Caco-2 (cell line): Measurements from ENCODE around the gene DENND4B. TPM values are rescaled to one million over a fixed set of nuclear protein-coding genes. Genes with fewer than 3 reads are reported as not detected.
"Not testable (repeated sequence)": the region's sequence is repeated elsewhere in the genome, so short reads cannot be mapped to it uniquely, and the experiment has no call there.

Experiments used
- BruUV-seq: library from RNA; stranded (reverse); fragments of 400-500 nt; replicated peaks from 2 replicates; lab custom pipeline; 2021; lab: Mats Ljungman, UMichigan
- CTCF ChIA-PET: fragments of 300-600 bp; sonication (Branson Sonifier 250); formaldehyde crosslinking; loops from one replicate; lab custom pipeline; 2022; ENCODE audit warnings: antibody characterized with exemption; lab: Charles Lee
- POLR2A ChIA-PET: fragments of 300-600 bp; sonication (Branson Sonifier 250); formaldehyde crosslinking; loops from one replicate; lab custom pipeline; 2022; ENCODE audit warnings: antibody characterized with exemption; lab: Charles Lee
- DNase-seq, 2 experiments: peaks; one replicate each; pipeline versions ENCODE4 v3.0.0 to v3.0.0-alpha.2; 2020 to 2022
- H3K27me3 ChIP-seq: replicated peaks from 2 replicates; pipeline ENCODE4 v1.6.0; 2011; ENCODE audit warnings: low read length; ENCODE audit not compliant: control insufficient read depth, insufficient read depth
- H3K36me3 ChIP-seq: 2 replicates; pipeline ENCODE4 v1.5.1; 2011; ENCODE audit warnings: low read length; ENCODE audit not compliant: control insufficient read depth, insufficient read depth
- H3K4me1 ChIP-seq: fragments of 250-450 bp; sonication (Bioruptor Pico); 2 replicates; pipeline ENCODE4 v1.5.1; 2020; ENCODE audit warnings: mild to moderate bottlenecking
- H3K4me3 ChIP-seq: 2 replicates; pipeline ENCODE4 v1.5.1; 2011; ENCODE audit warnings: low read depth, mild to moderate bottlenecking, control low read depth, low read length
- H3K9me3 ChIP-seq: fragments of 250-450 bp; sonication (Bioruptor Pico); 2 replicates; pipeline ENCODE4 v1.5.1; 2020; ENCODE audit warnings: mild to moderate bottlenecking, moderate library complexity
- H3K27ac Mint-ChIP-seq: one replicate; pipeline ENCODE4 v1.8.0; 2022; ENCODE audit warnings: mixed read lengths; ENCODE audit not compliant: unreplicated experiment
- H3K27me3 Mint-ChIP-seq: one replicate; pipeline ENCODE4 v1.8.0; 2022; ENCODE audit warnings: mixed read lengths; ENCODE audit not compliant: insufficient read depth, unreplicated experiment
- H3K36me3 Mint-ChIP-seq: one replicate; pipeline ENCODE4 v1.8.0; 2022; ENCODE audit warnings: mild to moderate bottlenecking, mixed read lengths; ENCODE audit not compliant: insufficient read depth, unreplicated experiment
- H3K4me1 Mint-ChIP-seq: one replicate; pipeline ENCODE4 v1.8.0; 2022; ENCODE audit warnings: low read depth, mixed read lengths; ENCODE audit not compliant: unreplicated experiment
- H3K4me3 Mint-ChIP-seq: one replicate; pipeline ENCODE4 v1.8.0; 2022; ENCODE audit warnings: mild to moderate bottlenecking, moderate library complexity, mixed read lengths; ENCODE audit not compliant: unreplicated experiment
- H3K9me3 Mint-ChIP-seq: one replicate; pipeline ENCODE4 v1.8.0; 2022; ENCODE audit warnings: mixed read lengths; ENCODE audit not compliant: unreplicated experiment
- intact Hi-C: fragments of 100-400 bp; cut with micrococcal nuclease; formaldehyde crosslinking; loops from one replicate; pipeline ENCODE4 v1.10.0; 2022; ENCODE audit not compliant: unreplicated experiment
- total RNA-seq: library from RNA; stranded (reverse); gene quantifications from 2 replicates; pipeline ENCODE4 v1.2.3, GENCODE V29; 2022
- TF ChIP-seq, protein P1 (sequence below), 2 experiments: fragments of 200-600 bp in 1 of 2; IDR thresholded peaks; 1 replicate in 1 of 2; 2 replicates in 1 of 2; pipeline versions ENCODE4 v1.5.1 to v1.8.0; 2011 to 2022; ENCODE audit warnings: antibody characterized with exemption in 1 of 2, control low read depth in 1 of 2, inconsistent platforms in 1 of 2, low read depth in 1 of 2, low read length in 1 of 2, mild to moderate bottlenecking in 1 of 2, moderate library complexity in 1 of 2; ENCODE audit not compliant: insufficient read depth in 1 of 2, severe bottlenecking in 1 of 2, unreplicated experiment in 1 of 2

DENND4B gene
- total RNA-seq, 1 experiment from 2014 or later, result 79.0 TPM

DNA sequence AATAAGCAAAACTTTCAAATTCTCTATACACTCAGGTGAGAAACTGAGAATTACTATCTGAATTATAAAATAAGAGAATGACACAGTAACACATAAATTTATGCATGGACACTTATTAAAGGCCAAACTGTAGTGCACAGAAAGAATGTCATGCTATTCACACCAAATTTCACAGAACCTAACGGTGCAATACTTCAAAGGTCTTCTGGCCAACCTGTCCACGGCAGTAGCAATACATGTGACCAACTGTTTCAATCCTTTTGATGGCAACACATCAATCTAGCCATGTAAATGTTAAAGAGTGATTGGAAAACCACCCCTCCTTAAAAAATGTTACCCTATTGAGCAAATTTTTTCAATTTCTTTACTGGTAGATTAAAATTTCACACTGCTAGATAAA is 34.2 kb downstream of the DENND4B start:
- H3K27me3 ChIP-seq, result no peaks in the 10 kb centered on the region
- no peaks in the 10 kb centered on the region for H3K9me3 ChIP-seq
- ChIA-PET CTCF (interaction anchor here (0.6 kb wide), 1 partner anchor 147 kb away, joined by 4 read pairs; no protein-coding TSS in a partner anchor), POLR2A (no interaction called here)
- Mint-ChIP-seq H3K4me1 (peaks cover 7% of the 10 kb centered on the region), H3K36me3 (peaks cover 14% of the 10 kb centered on the region), H3K9me3 (peaks cover 15% of the 10 kb centered on the region), H3K27me3 (no peaks in the 10 kb centered on the region), H3K4me3 (no peak overlapping the region), H3K27ac (no peak overlapping the region)
- BruUV-seq, result no TSS peak
- intact Hi-C loops, result no loop called here
- TF ChIP-seq, protein P1, sequence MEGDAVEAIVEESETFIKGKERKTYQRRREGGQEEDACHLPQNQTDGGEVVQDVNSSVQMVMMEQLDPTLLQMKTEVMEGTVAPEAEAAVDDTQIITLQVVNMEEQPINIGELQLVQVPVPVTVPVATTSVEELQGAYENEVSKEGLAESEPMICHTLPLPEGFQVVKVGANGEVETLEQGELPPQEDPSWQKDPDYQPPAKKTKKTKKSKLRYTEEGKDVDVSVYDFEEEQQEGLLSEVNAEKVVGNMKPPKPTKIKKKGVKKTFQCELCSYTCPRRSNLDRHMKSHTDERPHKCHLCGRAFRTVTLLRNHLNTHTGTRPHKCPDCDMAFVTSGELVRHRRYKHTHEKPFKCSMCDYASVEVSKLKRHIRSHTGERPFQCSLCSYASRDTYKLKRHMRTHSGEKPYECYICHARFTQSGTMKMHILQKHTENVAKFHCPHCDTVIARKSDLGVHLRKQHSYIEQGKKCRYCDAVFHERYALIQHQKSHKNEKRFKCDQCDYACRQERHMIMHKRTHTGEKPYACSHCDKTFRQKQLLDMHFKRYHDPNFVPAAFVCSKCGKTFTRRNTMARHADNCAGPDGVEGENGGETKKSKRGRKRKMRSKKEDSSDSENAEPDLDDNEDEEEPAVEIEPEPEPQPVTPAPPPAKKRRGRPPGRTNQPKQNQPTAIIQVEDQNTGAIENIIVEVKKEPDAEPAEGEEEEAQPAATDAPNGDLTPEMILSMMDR (IDR thresholded peaks at IDR 0.05; ENCODE audit: insufficient read depth in 1 of 2, low read depth in 1 of 2, low read length in 1 of 2, severe bottlenecking in 1 of 2, unreplicated experiment in 1 of 2), result no peak
- no peak for DNase-seq
- no peaks in the 10 kb centered on the region for H3K36me3 ChIP-seq
- H3K4me1 ChIP-seq, result no peaks in the 10 kb centered on the region
- no peak overlapping the region for H3K4me3 ChIP-seq

DNA sequence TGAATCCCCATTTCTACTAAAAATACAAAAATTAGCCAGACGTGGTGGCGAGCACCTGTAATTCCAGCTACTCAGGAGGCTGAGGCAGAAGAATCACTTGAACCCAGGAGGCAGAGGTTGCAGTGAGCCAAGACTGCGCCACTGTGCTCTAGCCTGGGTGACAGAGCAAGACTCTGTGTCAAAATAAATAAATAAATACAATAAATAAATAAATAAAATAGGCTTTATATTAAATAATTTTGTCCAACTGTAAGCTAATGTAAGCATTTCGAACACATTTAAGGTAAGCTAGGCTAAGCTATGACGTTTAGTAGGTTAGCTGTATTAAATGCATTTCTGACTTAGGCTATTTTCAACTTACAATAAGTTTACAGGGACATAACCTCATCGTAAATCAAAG is 36.0 kb downstream of the DENND4B start:
- H3K36me3 Mint-ChIP-seq, result peaks cover 20% of the 10 kb centered on the region
- H3K4me3 ChIP-seq, BruUV-seq, H3K27me3 ChIP-seq, H3K4me1 Mint-ChIP-seq, intact Hi-C loops, CTCF ChIA-PET, H3K4me3 Mint-ChIP-seq, DNase-seq, H3K4me1 ChIP-seq, POLR2A ChIA-PET, H3K36me3 ChIP-seq, H3K27ac Mint-ChIP-seq, H3K27me3 Mint-ChIP-seq, H3K9me3 ChIP-seq: not testable (repeated sequence)
- H3K9me3 Mint-ChIP-seq, result peaks cover 15% of the 10 kb centered on the region

DNA sequence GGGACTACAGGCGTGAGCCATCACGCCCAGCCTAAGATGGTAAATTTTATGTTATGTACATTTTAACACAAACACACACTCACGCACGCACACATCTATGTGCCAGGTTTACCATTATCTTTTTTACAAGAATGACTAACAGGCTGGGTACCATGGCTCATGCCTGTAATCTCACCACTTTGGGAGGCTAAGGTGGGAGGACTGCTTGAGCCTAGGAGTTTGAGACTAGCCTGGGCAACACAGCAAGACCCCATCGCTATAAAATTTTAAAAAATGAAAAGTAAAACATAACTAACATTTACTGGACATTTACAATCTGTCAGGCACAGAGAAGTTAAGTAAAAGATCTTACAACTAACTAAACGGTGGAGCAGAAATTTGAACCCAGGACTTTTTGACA is 38.4 kb downstream of the DENND4B start:
- H3K27ac Mint-ChIP-seq, result no peak overlapping the region
- TF ChIP-seq, protein P1 (IDR thresholded peaks at IDR 0.05; ENCODE audit: insufficient read depth in 1 of 2, low read depth in 1 of 2, low read length in 1 of 2, severe bottlenecking in 1 of 2, unreplicated experiment in 1 of 2), result no peak
- POLR2A ChIA-PET, result no interaction called here

DNA sequence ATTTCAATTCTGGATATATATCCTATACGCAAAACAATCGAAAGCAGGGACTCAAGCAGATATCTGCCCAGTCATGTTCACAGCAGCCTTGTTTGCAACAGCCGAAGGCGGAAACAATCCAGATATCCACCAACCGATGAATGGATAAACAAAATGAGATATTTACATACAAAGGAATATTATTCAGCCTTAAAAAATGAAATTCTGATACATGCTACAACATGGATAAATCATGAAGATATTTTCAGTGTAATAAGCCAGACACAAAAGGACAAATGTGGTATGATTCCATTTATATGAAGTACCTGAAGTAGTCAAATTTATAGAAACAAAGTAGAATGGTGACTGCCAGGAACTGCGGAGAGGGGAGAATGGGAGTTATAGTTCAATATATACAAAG is 39.4 kb downstream of the DENND4B start:
- no peaks in the 10 kb centered on the region for H3K36me3 ChIP-seq
- H3K4me1 ChIP-seq, result no peaks in the 10 kb centered on the region
- Mint-ChIP-seq H3K27ac (no peak overlapping the region), H3K4me3 (no peak overlapping the region), H3K4me1 (peaks cover 7% of the 10 kb centered on the region), H3K36me3 (peaks cover 13% of the 10 kb centered on the region), H3K9me3 (peaks cover 15% of the 10 kb centered on the region), H3K27me3 (no peaks in the 10 kb centered on the region)
- no peaks in the 10 kb centered on the region for H3K9me3 ChIP-seq
- DNase-seq, result no peak
- intact Hi-C loops, result no loop called here
- BruUV-seq, result no TSS peak
- no peak overlapping the region for H3K4me3 ChIP-seq
- TF ChIP-seq, protein P1 (IDR thresholded peaks at IDR 0.05; ENCODE audit: insufficient read depth in 1 of 2, low read depth in 1 of 2, low read length in 1 of 2, severe bottlenecking in 1 of 2, unreplicated experiment in 1 of 2), result no peak
- H3K27me3 ChIP-seq, result no peaks in the 10 kb centered on the region
- ChIA-PET CTCF (no interaction called here), POLR2A (no interaction called here)

More for the DNA sequence above, 38.4 kb downstream of the DENND4B start:
- Histone ChIP-seq H3K4me3 (no peak overlapping the region), H3K4me1 (no peaks in the 10 kb centered on the region), H3K27me3 (no peaks in the 10 kb centered on the region), H3K36me3 (no peaks in the 10 kb centered on the region), H3K9me3 (no peaks in the 10 kb centered on the region)
- no peaks in the 10 kb centered on the region for H3K27me3 Mint-ChIP-seq
- DNase-seq, result no peak
- CTCF ChIA-PET, result interaction anchor here (0.7 kb wide), 1 partner anchor 12 kb away, joined by 6 read pairs; no protein-coding TSS in a partner anchor
- H3K4me1 Mint-ChIP-seq, result peaks cover 7% of the 10 kb centered on the region
- H3K4me3 Mint-ChIP-seq, result no peak overlapping the region
- BruUV-seq, result no TSS peak
- peaks cover 13% of the 10 kb centered on the region for H3K36me3 Mint-ChIP-seq
- H3K9me3 Mint-ChIP-seq, result peaks cover 15% of the 10 kb centered on the region
- intact Hi-C loops, result no loop called here
